ENCODE results near the gene ADGRL1.
"Not testable (repeated sequence)": the region's sequence is repeated elsewhere in the genome, so short reads cannot be mapped to it uniquely, and the experiment has no call there.

The ADGRL1 gene

GRCh38 chr19:14189415-14189814 lies 16.6 kb downstream of the ADGRL1 start:
- no peak for DNase-seq (ENCODE audit: low spot score)

- DNase-seq (ENCODE audit: low spot score): not testable (repeated sequence)
Measured at GRCh38 chr19:14188086-14188485, 17.9 kb downstream of the ADGRL1 start.

- DNase-seq (ENCODE audit: low spot score): no peak
Measured at GRCh38 chr19:14187561-14187960, 18.4 kb downstream of the ADGRL1 start.

GRCh38 chr19:14186684-14187083 lies 19.3 kb downstream of the ADGRL1 start:
- DNase-seq (ENCODE audit: low spot score): not testable (repeated sequence)

GRCh38 chr19:14185691-14186090 lies 20.3 kb downstream of the ADGRL1 start:
- DNase-seq (ENCODE audit: low spot score): not testable (repeated sequence)

DNA sequence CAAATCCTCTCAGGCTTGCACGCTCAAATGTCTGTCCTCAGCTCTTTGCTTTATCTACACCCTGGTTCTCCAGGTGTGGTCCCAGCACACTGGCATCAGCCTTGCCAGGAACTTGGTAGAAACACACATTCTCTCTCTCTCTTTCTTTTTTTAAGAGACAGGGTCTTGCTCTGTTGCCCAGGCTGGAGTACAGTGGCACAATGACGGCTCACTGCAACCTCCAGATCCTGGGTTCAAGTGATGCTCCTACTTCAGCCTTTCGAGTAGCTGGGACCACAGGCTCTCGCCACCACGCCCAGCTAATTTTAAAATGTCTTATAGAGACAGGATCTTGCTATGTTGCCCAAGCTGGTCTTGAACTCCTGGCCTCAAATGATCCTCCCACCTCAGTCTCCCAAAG lies 20.8 kb downstream of the ADGRL1 start:
- no peak for DNase-seq (ENCODE audit: low spot score)

DNA sequence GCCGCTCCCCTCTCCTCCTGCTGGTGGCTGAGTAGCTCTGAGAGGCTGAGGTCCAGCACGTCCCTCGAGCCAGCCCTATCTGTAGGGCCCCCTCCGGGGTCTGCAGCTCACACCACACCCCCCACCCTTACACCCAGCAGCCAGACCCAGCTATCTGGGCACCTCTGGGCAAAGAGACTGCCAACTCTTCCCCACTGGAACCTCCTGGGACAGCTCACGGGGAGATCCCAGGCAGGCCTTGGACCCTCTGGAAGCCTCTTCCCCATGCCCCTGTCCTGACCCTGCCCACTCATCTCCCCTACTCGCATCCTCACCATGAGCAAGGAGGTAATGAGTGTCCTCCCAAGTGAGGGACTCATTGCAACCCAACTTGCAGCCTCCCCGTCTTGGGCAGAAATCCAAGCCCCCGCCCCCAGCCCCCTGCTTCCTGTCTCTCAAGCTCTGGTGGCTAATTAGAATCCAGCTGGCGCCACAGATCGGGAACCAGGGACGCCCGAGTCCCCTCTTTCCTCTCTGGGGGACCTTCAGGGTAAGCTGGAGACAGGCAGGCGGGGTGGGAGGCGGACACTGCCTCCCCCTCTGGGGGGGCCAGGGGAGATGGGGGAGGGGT lies 22.1 kb downstream of the ADGRL1 start:
- DNase-seq (ENCODE audit: low spot score): no peak

GRCh38 chr19:14182476-14182875 lies 23.5 kb downstream of the ADGRL1 start:
- DNase-seq (ENCODE audit: low spot score): no peak

DNA sequence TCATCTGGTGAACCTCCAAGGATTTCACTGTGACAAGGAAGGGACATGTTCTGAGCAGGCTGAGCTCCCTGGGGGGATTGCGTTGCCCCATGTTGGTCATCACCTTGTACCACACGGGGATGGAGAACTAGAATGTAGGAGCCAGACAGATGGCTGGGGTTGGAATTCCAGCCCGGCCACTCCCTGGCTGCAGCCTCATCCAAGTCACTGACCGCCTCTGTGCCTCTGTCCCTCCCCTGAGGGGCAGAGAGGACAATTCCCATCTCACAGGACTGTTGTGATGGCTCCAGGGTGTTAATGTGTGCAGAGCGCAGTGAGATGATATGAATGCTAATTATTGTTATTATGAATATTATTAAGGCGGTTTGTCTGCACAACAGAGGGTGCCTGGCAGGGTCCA lies 24.1 kb downstream of the ADGRL1 start:
- DNase-seq (ENCODE audit: low spot score): no peak

DNA sequence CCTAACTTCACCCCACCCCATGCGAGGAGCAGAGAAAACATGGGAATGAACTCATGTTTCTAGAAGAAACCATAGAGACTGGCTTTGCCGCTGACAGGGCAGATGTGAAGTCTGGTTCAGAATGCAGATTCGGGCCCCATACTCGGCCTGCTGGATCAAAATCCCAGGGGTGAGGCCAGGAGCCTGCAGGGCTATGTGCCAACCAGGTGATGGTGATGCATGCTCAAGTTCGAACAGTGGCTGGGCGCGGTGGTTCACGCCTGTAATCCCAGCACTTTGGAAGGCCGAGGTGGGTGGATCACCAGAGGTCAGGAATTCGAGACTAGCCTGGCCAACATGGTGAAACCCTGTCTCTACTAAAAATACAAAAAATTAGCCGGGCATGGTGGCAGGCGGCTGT lies 24.8 kb downstream of the ADGRL1 start:
- DNase-seq (ENCODE audit: low spot score): not testable (repeated sequence)

DNA sequence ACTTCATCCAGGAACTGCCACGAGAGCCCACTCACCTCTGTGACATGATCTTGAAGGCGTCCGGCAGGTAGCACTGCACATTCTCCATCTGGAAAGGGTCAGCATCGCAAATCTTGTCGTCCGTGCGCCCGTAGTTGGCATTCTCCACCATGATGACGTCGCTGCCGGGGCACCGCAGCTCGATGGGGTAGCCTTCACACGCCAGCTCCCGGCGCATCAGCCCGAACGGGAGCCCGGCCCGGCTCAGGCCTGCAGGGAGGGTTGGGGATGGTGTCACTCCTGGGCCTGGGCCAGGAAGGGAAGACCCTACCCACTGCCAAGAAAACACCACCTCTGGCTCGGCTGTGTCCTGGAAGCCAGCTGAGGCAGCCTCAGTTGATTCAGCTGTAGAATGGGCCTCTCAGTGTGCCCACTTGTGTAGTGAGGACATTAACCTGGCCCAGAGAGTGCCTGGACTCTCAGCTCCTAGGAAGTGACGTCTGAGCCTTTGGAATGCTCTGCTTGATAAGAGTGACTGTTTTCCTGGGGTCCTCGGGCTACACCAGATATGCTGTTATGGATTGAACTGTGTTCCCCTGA lies 28.4 kb downstream of the ADGRL1 start:
- no peak for DNase-seq (ENCODE audit: low spot score)

GRCh38 chr19:14175351-14175792 lies 30.6 kb downstream of the ADGRL1 start:
- DNase-seq (ENCODE audit: low spot score): no peak

DNA sequence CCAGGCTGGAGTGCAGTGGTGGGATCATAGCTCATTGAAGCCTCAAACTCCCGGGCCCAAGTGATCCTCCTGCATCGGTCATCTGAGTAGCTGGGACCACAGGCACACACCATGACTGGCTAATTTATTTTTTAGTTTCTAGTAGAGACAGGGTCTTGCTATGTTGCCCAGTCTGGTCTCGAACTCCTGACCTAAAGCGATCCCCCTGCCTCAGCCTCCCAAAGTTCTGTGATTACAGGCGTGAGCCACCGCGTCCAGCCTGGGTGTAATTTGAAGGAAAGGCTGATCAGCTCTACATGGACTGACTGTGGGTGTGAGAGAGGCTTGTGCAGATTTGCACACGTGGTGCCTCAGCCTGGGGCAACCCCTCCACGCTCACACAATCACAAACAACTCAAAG lies 31.1 kb downstream of the ADGRL1 start:
- DNase-seq (ENCODE audit: low spot score): no peak

DNA sequence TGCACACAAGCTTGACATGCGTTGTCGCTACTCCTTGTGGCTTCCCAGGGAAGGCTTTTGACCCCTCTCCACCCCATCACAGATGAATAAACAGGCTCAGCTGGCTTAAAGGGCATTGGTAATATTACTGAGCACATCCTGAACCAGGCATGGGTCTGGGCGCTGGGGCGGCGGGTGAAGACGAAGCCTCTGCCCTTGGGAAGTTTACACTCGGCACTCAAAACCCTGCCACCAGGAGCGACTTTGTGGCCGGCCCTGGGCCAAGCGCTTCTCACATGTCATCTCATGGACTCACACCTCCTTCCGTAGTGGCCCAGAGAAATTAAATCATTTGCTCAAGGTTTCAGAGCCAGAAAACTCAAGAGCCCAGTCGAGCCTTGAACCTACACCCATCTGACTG lies 37.0 kb downstream of the ADGRL1 start:
- no peak for DNase-seq (ENCODE audit: low spot score)

DNA sequence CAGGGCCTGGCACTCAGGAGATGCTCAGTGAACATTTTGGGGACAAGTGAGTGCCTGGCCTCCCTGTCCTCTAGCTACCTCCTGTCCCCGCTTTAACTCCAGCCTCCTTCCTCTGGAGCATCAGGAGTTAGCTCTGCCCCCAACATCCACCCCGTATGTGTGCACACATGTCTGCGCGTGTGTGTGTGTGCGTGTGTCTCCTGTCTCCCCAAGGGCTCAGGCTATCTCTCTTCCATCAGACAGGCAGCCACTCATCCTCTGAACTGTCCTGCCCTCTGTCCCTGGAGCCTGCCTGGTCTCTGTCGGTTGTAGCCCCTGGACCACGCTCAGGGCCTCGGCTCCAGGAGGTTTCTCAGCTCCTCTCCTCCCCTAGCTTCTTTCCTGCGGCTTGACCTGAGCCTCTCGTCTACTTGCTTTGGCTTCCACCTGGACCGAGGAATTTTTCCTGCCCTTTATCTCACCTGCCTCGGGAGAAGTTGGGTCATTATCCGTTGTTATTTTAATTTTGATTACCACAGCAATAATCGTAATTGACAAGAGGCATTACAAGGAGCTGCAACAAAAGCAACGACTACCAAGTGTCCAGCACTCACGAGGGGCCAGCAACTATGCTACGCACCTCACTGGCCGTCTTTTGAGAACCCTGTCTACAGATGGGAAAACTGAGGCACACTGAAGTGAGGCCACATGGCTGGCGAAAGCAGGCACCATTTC lies 37.6 kb downstream of the ADGRL1 start:
- DNase-seq (ENCODE audit: low spot score): no peak

GRCh38 chr19:14167576-14168138 lies 38.3 kb downstream of the ADGRL1 start:
- DNase-seq (ENCODE audit: low spot score): no peak

- DNase-seq (ENCODE audit: low spot score): no peak
Measured at GRCh38 chr19:14166999-14167575, 38.9 kb downstream of the ADGRL1 start.

DNA sequence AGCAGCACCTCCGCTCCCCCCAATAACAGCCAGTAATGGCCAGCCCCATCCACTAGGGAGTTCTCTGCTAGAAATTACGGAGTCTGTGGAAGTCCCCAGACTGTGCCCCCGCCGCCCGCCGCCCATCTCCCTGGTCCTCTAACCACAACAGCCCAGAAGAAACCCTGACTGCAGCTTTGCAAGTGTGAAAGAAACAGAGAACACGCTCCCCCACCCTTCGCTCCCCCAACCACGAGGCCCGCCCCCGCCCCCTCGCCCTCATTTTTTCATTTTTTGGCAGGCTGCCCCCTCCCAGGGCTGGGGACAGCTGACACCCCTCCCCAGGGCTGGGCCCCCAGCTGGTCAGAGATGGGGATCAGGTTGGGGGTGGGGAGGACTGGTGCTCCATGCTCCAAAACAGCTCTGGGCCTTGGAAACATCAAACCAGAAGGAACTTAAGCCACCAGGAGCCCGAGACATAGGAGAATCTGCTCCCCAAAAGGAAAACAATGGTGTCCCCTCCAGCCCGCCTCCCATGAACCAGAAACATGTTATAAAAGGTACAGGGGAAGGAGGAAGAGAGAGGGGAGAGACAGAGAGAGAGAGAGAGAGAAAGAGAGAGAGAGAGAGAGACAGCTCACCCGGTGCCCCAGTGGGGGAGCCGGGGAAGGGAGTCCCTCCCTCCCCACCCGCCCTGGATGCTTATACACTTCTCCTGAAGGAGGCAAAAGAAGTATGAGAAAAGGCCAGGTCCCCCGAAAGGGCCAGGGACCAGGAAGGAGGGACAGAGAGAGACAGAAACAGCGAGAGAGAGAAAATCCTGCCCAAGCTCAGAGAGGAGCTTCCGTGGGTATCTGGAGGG lies 39.8 kb downstream of the ADGRL1 start:
- DNase-seq (ENCODE audit: low spot score): no peak

GRCh38 chr19:14164724-14165493 lies 41.1 kb downstream of the ADGRL1 start:
- no peak for DNase-seq (ENCODE audit: low spot score)

- DNase-seq (ENCODE audit: low spot score): no peak
Measured at GRCh38 chr19:14164082-14164481, 41.9 kb downstream of the ADGRL1 start.

DNA sequence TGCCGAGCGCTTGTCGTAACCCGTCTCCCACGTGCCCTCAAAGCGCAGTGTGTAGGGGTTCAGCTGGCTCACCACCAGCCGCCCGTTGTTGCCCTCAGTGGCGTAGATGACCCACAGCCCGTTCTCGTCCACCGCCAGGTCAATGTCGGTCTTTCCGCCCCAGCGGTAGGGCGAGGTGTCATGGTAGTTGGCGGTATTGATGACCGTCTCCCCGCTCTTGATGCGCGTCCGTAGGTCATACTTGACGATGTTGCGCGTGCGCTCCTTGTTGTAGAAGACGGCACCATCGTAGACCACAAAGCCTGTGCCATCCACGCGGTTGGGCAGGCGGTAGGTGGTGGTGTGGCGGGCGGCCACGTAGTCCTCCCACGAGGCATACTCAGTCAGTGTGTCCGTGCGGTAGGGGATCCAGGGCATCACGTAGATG lies 43.1 kb downstream of the ADGRL1 start:
- DNase-seq (ENCODE audit: low spot score): no peak

All from hepatic stellate cell (primary cell).